Measurements from ENCODE around the gene SH2D1A.

GRCh38 chrX:124338733-124339514, 7.4 kb upstream of the SH2D1A start:
- TF ChIP-seq SP1 (IDR thresholded peaks at IDR 0.05) (no peak), TARDBP (IDR thresholded peaks at IDR 0.05) (no peak), FOXM1 (IDR thresholded peaks at IDR 0.05; ENCODE audit: borderline replicate concordance) (no peak), NFRKB (IDR thresholded peaks at IDR 0.05) (no peak), PKNOX1 (IDR thresholded peaks at IDR 0.05) (no peak), ARNT (IDR thresholded peaks at IDR 0.05) (no peak), ELF4 (IDR thresholded peaks at IDR 0.05) (no peak), FOXA1 (IDR thresholded peaks at IDR 0.05) (no peak), CTBP1 (IDR thresholded peaks at IDR 0.05; ENCODE audit: borderline replicate concordance) (no peak), BHLHE40 (IDR thresholded peaks at IDR 0.05; ENCODE audit: borderline replicate concordance) (no peak), HDGF (IDR thresholded peaks at IDR 0.05; ENCODE audit: borderline replicate concordance) (no peak)

Measured in HEK293T (cell line).